Measurements from ENCODE around the gene LRP1B. TPM values are rescaled to one million over a fixed set of nuclear protein-coding genes. Genes with fewer than 3 reads are reported as not detected.
A peak's percentile ranks its signal among the peaks of the same experiment; 100 is the strongest.
"Not testable (repeated sequence)": the region's sequence is repeated elsewhere in the genome, so short reads cannot be mapped to it uniquely, and the experiment has no call there.

LRP1B gene
- polyA plus RNA-seq, 1 donor: 3.7 TPM

DNA sequence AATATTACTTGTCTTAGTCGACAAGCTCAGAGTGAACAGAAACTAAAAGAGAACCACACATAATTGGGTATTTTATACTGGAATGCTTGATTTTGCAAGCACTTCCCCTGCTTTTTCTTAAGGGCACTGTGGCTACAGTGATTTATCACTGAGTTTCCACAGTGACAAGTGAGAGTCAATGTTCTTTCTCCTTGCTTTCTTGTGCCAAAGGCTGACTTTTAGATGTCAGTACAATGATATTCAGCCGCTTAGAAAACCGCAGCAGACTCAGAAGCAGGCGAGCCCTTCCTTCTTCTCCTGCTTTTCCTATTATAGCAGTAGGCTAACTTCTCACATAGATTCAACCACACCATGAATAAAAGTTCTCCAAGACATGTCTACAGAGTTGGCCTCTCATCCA, 1747.0 kb downstream of the LRP1B start:
- no peak for DNase-seq

DNA sequence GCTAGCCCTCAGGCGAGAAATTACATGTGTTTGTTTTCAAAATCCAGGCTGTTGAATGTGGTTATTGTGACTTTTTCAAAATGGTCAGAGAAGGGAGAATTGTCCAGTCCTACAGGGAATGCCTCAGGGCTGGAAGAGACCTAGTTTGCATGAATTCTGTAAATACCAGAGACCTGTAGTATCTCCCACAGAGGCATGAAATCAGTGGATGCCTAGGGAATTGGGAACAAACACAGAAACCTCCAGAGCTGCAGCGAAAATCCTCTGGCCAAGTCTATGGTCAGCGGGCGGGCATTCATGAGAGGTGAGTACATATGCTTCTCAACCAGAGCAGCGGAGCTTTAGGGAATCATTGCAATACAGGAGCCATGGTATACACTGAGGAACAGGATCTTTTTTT, 1754.1 kb downstream of the LRP1B start:
- DNase-seq: no peak

DNA sequence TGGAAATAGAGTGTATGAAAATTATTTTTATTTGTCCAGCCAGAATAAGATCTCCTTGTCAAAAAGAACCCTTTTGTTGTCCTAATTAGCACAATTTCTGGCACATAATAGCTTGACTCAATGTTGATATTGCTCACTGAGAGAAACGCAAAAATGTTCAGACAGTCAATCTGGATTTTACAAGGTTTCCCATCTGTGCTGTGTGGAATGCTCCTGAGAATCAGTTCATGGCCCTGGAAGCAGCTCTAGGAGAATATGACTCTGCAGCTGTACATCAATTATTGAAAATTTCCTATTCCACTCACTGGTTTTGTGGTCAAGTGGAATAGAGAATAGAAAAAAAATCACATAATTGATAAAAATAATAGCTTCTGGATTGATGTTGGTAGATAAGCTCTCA, 1767.7 kb downstream of the LRP1B start:
- peak; percentile 7 for DNase-seq

- no peak for DNase-seq
Measured at GRCh38 chr2:140362361-140362760, 1768.5 kb downstream of the LRP1B start.

DNA sequence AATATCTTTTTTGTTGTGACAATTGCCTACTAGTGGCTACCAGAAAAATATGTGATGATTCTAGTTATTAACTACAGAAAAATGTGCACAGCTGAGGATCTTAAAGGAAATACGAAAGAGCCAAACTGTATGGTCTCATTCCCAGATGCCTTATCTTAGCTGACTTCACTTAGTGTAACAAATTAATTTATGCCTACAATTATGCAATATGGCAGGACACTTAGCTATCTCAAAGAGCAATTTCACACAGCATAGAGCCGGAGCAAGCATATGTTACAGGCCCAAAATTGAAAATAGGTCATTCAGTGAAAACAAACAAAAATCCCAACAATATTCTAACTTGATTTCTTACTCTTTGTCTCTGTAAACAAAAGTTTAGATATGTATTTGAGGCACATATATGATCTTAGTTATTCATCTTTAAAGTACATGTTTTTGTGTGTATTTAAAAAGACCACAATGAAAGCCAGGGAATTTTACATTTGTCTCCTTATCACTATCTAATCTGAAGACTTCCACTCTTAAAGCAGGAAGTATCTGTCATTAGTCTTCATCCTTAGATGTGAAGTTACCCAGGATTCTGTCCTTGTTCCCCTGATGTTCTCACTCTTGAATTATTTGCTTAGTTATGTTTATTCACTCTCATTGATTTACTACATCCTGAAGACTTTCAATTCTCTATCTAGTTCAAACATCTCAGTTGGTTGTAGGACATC, 1771.6 kb downstream of the LRP1B start:
- no peak for DNase-seq

DNA sequence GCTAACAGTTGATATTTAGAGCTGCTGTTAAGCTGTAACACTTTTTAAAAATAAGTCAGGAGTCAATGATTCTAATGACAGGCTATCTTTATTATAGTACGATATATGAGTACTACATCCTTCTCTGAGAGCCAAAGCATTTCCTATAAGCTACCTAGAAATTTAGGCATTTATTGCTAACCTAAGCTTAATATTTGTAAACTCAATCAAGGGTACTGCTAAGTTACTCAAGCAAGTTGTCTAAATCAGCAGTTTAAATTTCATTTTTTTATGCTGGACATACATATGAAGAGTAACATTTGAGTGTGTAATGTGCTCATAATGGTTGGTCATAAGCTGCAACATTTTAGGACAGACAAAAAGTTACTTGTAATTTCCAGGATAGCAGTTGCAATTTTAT, 1774.1 kb downstream of the LRP1B start:
- DNase-seq: no peak

- no peak for DNase-seq
Measured at GRCh38 chr2:140355511-140356090, 1775.2 kb downstream of the LRP1B start.

DNA sequence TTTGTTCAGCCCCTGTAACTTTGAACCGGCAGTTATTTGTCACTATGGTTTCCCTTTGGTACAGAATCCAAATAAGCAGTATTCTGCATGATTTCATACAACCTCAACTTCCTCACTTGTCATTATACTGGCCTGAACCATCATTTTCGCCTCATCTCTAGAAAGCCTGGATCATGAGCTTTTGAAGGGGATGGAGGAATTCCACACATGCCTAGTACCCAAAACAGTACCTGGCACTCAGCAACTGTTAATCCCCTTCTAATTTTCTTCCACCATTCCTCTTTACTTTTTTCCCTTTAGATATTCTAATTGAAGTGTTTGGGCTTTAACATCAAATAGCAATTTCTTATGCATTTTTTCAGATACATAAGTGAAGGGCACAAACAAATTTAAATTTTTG, 1776.3 kb downstream of the LRP1B start:
- DNase-seq: no peak

DNA sequence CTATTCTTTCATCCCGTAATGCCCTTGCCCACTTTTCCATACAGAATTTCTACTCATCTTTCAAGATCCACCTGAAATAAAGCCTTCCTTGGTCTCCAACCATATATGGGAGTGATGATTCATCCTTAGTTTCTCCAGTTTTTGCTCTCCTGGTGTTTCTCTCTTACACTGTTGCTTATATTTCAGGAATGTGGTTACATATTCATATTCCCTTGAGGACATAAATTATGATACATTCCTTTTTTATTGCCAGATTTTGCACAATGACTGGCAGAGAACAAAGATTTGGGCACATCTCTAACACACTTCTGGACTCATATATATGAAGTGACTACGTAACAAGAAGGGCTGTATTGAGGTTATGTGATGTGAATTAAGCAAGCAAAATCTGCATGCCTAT, 1777.3 kb downstream of the LRP1B start:
- no peak for DNase-seq

- DNase-seq: no peak
Measured at GRCh38 chr2:140351692-140352091, 1779.1 kb downstream of the LRP1B start.

DNA sequence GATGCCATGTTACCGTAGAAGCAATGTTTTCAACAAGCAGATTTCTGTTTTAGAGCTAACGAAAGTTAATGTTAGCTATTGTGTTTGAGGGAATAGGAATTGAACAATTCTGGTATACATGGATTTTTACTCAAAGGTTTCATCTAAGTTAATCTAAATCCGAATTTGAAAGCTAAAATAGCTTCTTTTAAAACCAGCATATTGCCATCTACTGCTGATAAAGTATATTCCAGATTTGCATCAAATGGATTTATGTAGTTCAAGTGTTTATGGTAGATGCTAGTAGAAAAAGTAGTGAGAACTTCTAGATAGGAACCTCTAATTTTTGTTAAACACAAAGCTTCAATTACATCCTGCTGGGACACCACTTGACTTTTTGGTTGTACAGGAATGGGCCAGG, 1781.1 kb downstream of the LRP1B start:
- no peak for DNase-seq

DNA sequence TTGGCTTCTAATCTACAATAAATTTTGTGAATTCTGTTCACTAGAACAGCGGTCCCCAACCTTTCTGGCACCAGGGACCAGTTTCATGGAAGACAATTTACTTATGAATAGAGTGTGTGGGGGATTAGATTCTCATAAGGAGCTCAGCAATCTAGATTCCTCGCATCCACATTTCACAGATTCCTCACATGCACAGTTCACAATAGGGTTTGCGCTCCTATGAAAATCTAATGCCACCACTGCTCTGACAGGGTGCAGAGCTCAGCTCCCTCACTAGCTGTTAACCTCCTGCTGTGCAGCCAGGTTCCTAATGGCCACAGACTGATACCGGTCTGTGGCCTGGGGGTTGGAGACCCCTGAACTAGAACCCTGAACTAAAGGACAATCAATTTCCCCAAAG, 1782.0 kb downstream of the LRP1B start:
- DNase-seq: no peak

- no peak for DNase-seq
Measured at GRCh38 chr2:140344838-140345237, 1786.0 kb downstream of the LRP1B start.

DNA sequence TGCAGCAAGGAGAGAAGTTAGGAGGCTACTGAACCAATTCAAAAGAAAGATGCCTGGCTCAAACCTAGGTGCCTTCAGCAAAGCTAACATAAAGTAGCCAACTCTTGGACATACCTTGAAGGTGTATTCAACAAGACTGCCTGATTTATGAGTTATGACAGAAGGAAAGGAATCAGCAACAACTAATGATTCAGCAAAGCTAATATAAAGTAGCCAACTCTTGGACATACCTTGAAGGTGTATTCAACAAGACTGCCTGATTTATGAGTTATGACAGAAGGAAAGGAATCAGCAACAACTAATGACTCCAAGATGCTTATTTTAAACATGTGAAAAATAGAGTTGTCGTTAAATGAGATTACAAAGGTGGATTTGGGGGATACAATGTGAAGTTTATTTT, 1786.5 kb downstream of the LRP1B start:
- DNase-seq: not testable (repeated sequence)

GRCh38 chr2:140338795-140339194, 1792.0 kb downstream of the LRP1B start:
- DNase-seq: no peak

DNA sequence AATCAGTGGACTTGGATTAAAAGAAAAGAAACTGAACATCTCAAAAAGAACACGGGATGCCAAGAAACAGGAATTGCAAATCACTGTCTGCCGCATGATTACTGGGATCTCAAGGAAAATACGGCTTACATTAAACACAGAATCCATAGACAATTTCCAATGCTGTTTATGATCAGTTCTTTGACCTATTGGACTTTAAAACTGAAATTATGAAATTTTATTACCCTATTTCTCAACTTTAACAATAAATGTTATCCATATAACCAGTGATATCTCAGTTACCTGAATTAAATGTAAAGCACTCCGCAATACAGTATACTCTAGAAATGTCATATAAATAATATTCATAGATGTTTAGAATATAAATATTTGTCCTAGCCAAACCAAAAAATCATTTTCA, 1793.8 kb downstream of the LRP1B start:
- no peak for DNase-seq

DNA sequence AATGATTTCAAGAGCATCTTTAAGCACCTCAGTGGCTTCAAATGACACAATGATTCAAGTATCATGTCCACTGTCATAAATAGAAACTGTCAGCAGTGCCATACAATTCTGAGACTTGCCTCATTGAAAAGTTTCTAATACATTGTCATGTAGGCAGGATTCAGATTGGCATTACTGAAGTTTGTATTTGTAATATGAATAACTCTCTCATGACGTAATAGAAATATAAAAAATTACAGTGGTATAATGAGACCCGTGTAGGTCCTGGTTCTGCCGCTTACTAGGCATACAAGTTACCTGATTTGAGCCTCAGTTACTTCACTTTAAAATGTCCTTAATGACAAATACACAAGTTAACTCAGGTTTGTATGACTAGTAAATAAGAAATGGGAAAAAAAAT, 1814.5 kb downstream of the LRP1B start:
- DNase-seq: no peak

DNA sequence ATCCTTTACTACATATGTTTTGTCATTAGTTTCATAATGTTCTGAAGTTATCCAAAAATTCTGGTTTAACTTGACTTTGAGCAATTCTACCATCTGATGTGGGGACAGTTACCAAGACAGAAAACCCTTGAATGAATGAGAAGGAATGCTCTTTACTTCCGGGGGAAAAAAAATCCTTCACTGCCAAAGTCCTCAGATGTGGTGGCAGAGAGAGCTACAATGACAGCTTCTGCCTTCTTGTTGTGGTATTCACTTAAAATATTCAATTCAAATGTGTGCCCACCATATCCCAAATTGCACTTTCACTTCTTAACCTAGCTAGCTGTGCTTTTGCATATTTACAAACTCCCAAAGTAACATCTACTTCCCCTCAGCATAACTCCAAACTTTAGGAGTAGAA, 1818.9 kb downstream of the LRP1B start:
- DNase-seq: no peak

DNA sequence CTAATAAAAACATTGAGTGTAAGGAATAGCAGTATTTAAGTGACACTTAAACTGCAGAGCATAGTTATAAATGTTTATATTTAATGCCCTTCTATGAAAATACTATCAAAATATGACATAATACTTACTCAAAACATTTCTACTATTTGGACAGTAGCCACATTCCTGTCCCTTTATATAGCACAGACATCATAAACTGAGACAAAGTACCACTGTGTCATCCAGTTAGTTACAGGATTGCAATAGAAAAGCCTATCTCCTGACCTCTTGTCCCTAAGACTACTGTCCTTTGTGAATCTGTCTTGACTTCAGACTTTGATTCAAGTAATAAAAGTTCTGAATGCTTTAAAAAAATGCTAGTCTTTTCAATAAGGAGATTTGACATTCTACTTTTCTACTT, 1822.1 kb downstream of the LRP1B start:
- DNase-seq: no peak

- no peak for DNase-seq
Measured at GRCh38 chr2:140307532-140307931, 1823.3 kb downstream of the LRP1B start.

GRCh38 chr2:140295767-140296166, 1835.0 kb downstream of the LRP1B start:
- DNase-seq: no peak

DNA sequence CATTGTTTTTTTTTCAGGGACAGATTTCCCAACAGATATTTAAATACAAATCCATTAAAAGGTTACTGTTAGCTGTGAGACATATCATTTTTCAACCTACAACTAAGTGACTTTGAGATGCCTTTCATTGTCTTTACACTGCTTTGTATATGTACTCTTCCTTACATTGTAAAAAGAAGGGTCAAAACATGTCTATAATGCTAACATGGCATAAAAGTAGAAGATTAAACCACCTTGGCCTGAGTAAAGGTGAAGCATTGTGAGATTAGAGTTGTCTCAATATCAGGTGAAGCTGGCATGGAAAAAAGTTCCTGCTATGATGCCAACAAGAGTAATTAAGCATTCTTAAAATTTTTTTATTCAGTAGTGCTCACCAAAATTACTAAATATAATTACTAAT, 1842.1 kb downstream of the LRP1B start:
- DNase-seq: no peak

GRCh38 chr2:140288213-140288612, 1842.6 kb downstream of the LRP1B start:
- DNase-seq: no peak

DNA sequence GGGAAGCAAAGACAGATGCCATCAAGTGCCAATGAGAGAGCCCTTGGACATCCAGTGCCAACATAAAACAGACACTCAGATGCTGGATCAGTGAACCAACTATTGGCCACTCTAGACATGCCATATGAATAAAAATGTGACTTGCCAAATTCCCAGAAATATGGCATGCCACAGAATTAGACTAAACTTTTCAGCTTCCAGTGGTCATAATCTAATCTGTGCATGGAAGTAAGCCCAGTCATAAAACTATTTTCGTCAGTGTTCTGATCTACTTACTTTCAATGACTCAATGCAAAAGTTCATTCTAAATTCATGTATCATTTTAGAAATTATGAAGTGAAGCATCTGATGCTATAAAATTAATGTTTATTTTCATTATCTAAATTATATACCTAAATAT, 1844.4 kb downstream of the LRP1B start:
- no peak for DNase-seq

GRCh38 chr2:140277344-140277743, 1853.5 kb downstream of the LRP1B start:
- not testable (repeated sequence) for DNase-seq

All from hindlimb muscle (tissue), 1 donor.